ENCODE measurements around the gene FAM168B.

FAM168B gene

DNA sequence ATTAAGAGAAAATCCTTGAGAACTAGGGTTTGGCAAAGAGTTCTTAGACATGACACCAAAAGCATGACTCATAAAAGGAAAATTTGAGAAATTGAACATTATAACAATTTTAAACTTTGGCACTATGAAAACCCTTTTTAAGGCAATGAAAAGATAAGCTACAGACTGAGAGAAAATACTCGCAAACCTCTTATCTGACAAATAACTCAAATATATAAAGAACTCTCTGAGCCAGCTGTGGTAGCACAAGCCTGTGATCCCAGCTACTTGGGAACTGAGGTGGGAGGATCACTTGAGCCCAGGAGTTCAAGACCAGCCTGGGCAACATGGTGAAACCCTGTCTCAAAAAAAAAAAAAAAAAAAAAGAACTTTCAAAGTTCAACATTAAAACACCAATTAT lies 70.5 kb downstream of the FAM168B start:
- DNase-seq (ENCODE audit: low read depth) = no peak

DNA sequence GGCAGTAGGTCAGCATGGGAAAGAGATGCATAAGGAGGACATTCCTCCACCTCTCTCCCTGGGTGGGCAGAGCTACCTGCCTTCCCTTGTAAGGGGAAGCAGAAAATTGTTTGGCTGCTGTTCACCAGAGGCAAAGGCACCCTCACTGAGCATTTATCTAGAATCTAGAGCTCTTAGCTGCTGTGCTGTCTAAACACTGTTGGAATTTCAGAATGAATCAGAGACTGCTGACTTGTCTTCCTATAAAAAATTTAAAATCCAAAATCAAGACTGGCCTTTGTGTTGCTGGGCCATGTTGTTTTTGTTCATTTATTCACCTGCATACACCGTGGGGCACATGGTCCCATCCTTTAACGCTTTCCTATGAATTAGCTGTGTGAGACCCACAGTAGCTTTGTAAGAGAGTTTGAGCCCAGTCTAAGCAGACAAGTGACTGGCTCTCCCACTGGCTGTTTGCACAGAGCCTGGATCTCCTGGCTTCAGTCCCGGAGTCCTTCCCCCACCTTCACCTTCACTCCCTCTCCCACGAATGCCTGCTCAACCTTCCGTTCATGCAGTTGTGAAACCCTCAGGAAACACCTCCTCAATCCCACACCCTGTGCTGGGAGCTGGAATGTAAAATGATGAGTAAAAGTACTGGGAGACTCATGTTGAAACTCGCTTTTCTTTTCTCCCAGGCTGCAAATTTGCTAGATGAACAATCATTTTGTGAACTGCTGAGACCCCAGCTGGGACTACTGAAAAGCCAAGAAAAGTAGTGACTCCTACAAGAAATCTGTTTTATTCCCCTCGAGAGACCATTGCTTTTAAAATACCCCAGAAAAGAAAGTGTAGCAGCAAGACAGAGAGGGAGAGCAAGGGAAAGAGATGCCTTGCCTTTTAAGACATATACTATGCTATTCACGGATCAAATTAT lies 76.2 kb downstream of the FAM168B start:
- DNase-seq (ENCODE audit: low read depth) = no peak

DNA sequence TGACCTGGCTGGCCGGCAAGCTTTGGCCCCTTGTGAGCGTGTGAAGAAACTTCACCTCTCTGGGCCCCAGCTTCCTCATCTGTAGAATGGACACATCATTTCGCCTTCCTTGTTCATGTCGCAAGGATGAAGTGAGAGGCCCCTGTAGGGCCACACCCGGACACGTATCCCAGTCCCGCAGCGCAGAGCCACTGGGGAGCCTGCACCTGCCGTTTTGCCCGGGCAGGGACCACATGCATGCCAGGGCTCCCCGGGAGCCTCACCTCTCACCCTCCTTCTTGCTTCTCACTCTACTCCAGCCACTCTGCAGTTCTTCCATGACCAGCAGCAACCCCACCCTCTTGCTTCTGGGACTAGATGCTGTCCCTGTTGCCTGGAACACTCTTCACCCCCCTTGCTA lies 77.5 kb downstream of the FAM168B start:
- DNase-seq (ENCODE audit: low read depth) = no peak

DNA sequence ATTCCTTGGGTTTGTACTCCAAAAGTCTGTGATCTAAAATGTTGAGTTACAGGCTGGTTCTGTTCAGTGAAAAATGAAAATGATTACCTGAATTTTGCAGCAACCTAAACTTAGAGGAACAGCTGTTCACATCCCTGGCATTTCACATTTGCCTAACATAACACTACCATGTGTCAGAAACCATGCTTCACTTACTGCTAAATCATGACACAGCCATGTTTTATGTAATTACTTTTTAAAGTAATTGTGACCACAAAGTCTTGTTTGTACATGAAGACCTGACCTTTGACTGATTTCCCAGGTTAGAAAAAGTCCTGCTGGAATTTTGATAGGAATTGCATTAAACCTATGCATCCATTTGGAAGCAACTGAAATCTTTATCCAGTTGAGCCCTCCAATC lies 79.1 kb downstream of the FAM168B start:
- DNase-seq (ENCODE audit: low read depth) = no peak

DNA sequence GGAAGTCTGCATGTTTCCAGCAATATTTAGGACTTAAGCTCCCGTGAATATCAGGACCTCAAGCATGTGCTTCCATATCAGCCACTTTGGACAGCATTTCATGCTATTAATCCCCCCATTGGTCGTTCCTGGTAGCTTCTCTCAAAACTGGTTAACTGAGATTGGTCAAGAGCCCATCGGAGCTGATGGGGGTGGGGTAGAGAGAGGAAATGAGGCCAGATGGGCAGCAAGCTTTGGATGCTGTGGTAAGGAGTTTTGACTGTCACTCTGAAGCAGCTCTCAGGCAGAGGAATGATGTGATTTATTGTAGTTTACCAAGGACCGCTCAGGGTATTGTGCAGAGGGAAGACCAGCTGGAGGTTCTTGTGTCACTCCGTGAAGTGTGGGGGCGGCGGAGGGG lies 81.8 kb downstream of the FAM168B start:
- DNase-seq (ENCODE audit: low read depth) = no peak

DNA sequence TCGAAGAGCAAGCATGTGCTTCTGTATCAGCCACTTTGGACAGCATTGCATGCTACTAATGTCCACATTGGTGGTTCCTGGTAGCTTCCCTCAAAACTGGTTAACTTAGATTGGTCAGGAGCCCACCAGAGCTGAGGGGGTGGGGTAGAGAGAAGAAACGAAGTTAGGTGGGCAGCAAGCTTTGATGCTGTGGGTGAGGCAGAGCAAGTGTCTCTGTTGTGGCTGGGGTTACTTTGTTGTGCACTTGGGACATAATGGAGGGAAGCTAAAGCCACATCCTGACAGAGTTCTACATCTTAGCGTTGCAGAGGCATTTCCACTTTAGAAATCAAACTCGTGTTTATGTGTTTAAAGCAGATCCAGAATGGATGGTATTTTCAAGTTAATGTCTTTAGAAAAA lies 82.7 kb downstream of the FAM168B start:
- no peak for DNase-seq (ENCODE audit: low read depth)

DNA sequence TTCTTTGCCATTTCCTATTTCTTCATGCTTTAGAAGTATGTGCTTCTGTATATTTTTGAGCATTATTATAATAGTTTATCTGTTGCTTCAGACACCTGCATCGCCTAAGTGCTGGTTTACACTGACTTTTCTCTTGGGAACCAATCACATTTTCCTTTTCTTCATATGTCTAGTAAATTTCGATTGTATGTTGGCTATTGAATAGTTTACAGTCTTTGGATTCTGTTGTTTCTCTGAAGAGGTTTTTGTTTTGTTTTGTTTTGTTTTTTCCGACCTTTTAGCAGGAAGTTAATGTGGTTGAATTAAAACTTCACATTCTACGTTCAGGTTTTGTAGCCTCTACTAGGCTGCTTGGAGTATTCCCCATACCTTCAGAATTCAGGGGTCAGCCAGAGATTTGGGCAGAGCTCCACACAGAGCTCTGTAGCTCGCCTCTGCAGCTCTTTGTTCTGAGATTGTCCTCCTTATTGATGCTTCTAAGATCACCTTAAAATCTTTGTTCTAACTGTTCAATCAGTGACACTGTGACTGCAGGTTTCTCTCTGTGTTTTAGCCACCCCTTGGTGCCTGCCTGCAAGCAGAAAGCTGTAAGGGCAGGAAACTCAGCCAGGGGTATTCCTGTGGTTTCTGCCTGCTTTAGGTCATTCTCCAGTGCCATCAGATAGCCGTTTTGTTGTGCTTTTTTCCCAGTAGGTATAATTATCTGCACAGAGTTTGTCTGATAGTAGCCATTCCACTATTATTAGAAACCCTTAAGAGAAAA lies 83.4 kb downstream of the FAM168B start:
- DNase-seq (ENCODE audit: low read depth) = no peak

DNA sequence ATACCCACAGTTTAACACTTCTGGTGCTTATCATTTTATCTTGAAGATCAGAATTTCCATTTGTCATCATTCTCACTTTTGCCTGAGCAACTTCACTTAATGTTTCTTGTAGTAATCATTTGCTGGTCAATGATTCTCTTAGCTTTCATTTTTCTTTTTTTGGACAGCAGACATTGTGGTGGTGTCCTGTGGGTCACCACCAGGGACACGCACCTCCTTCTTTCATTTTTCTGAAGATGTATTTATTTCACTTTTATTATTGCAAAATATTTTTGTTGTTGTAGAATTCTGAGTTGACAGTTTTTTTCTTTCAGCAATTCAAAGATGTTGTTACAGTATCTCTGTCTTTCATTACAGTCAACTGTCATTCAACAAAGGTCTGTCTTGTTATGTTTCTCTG lies 84.3 kb downstream of the FAM168B start:
- no peak for DNase-seq (ENCODE audit: low read depth)

DNA sequence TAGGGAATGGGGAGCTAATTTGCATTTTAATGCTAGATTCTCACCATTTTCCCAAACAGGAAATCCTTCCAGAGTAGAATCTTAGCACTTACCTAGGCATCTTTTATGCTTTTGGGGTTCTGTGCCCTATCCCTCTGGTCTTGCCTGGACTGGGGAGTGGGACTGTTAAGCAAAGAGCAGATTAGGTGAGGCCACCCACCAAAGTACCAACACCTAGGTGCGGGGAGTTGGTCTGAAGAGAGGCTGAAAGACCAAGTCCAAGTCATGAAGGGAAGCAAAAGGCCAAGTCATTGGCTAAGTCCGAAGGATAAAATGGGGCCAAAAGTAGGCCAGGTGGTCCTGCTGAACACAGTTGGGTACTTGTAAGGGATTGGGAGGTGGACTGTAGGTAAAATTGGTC lies 86.7 kb downstream of the FAM168B start:
- DNase-seq (ENCODE audit: low read depth) = no peak

DNA sequence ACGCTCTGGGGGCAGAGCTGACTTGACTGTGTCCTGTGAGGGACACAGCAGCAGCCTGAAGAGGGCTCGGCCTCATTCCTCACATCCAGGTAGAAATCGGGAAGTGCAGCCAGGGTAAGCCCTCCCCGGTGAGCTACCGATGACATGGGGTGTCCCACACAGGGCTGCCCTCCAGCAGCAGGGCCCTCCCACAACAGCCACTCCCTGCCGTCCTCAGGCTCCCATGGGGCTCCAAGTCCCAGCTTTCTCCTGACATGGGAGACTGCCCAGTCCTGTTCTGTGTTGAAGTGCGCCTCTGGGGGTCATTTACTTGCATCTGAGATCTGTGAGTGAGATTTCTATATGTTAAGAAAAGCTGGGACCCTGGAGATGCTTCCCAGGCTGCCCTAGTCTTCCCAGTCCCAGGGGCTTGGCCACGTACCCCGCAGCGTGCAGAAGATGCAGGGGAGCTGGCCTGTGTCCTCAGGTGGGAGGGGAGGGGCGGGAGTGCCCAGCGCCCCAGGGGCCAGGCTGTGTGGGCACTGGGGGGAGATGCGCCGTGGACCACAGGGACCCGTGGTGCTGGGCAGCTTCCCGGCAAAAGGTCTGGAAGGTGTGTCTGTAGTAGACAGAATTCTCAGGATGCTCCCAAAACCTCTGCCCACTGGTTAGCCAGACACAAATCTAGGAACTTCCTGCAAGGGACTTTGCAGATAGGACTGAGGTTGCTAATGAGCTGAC lies 87.9 kb downstream of the FAM168B start:
- DNase-seq (ENCODE audit: low read depth) = no peak

DNA sequence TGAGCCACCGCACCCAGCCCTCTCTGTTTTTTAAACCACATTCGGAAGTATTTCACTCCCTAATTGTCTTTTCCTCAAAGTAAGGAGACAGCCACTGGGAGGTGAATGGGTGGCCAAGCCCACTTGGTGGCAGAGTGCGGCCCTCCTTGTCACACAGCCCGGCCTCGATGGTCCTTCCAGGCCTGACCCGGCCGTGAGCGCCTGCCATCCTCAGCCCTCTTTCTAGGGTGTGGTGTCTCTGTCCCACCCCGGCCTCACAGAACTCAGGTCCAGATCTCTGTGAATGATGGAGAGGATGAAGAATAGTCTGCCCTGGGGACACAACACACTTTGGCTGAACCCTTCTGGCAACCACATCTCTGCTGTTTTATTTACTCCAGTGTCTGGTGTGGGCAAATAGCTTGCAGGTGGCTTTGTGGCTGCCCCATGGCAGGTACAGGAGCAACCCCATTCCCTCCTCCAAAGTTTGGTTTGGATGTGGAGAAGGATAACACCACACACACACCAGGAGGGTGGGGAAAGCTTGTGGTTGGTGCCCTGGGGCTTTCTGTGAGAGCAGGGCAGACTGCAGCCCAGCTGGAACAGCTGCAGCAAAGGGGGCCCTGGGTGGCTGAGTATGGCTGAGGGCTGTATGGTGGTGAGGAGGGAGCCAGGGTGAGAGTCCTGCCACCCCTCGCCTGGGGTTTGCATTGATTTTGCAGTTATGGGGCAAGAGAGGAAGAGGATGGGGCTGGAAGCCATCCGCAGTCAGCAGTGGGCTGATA lies 88.6 kb downstream of the FAM168B start:
- DNase-seq (ENCODE audit: low read depth) = no peak

DNA sequence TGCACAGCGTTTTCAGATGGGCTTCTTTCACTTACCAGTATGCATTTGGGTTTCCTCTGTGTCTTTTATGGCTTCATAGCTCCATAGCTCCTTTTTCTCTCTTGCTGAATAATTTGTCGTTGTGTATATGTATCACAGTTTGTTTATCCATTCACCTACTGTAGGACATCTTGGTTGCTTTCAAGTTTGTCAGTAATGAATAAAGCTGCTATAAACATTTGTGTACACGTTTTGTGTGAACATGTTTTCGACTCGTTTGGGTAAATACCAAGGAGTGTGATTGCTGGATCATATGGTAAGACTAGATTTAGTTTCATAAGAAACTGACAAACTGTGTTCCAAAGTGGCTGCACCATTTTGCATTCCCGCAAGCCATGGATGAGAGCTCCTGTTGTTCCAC lies 94.7 kb downstream of the FAM168B start:
- DNase-seq (ENCODE audit: low read depth) = no peak
